A549 treated with GW870086 at 1 μM for 4 hours (cell line): ENCODE measurements around the gene GPR18. TPM values are rescaled to one million over a fixed set of nuclear protein-coding genes. Genes with fewer than 3 reads are reported as not detected.

Source experiments
- total RNA-seq: library from RNA; stranded (reverse); fragments of 200-300 nt; extraction: Qiagen RNA extraction; gene quantifications from 5 replicates; pipeline ENCODE4 v1.2.3, GENCODE V29; 2022; ENCODE audit warnings: low read depth

Gene GPR18
- not detected in 5 replicates for total RNA-seq

DNA sequence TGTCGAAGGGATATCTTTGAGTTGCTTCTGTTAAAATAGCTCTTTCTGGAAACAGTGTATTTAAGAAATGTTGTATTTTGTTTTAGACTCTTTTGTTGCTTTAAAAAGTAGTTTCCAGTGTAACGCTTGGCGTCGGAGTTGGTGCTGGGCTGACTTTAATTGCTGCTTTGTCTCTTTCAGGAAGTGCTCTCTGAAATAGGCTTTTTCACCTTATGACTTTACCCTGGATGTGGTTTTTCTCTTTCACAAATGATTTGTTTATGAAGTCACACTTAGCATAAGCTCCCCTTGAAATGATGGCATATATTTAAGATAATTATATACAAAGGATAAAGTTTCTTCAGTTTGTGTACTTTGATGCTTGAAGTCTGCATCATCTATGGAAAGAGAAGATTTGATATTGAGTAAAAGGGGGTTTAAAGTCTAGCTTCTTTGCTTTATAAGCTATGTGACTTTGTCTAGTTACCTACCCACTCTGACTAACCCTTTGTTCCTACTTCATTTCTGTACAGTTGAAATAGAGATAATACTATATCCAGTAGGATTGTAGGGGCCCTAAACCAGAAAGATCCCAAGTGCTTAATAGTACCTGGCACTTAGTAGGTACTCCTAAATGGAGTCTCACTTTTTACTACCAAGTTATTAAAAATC lies at the start of gene GPR18:
Gene GPR18, minus strand, starts transcription at position 170 of the 651 bp plus-strand sequence. CDS start 2,507 bp downstream, outside the sequence.

GRCh38 chr13:99307247-99307646 lies 49.1 kb upstream of the GPR18 start, which contains the start of gene GPR183:
Gene GPR183 (minus strand): TSS chr13:99307399. CDS start chr13:99296145, 11,254 bp downstream.

Other genes with a start within 250 kb of the GPR18 start
- 56.7 to 69.5 TPM (median 65.8 TPM) in 5 replicates for gene UBAC2, start 57.5 kb downstream of the GPR18 start, total RNA-seq
- gene GPR183, start 49.0 kb upstream of the GPR18 start, total RNA-seq: not detected in 5 replicates
- 50.3 to 64.3 TPM (median 62.1 TPM) in 5 replicates for gene TM9SF2, start 243.1 kb upstream of the GPR18 start, total RNA-seq